NCI-H510A (cell line): Measurements from ENCODE around the gene GC.
"Not testable (repeated sequence)": the region's sequence is repeated elsewhere in the genome, so short reads cannot be mapped to it uniquely, and the experiment has no call there.

Experiments used
- DNase-seq: peaks from one replicate; lab custom pipeline; 2025; lab: John Stamatoyannopoulos, UW

The GC gene

GRCh38 chr4:71783972-71784371 lies at the start of gene GC:
GC (minus strand) TSS chr4:71784079; CDS start chr4:71784018, 61 bp downstream.
- DNase-seq: no peak

- DNase-seq: no peak
Observed at GRCh38 chr4:71833232-71833900, 49.5 kb upstream of the GC start.

- no peak for DNase-seq
Observed at GRCh38 chr4:71832049-71832448, 48.2 kb upstream of the GC start.

- no peak for DNase-seq
Observed at GRCh38 chr4:71830497-71831190, 46.8 kb upstream of the GC start.

GRCh38 chr4:71828470-71828869 lies 44.6 kb upstream of the GC start:
- DNase-seq: no peak

GRCh38 chr4:71827826-71828225 lies 43.9 kb upstream of the GC start:
- no peak for DNase-seq

- no peak for DNase-seq
Observed at GRCh38 chr4:71816676-71817303, 32.9 kb upstream of the GC start.

GRCh38 chr4:71814433-71814832 lies 30.6 kb upstream of the GC start:
- DNase-seq: no peak

GRCh38 chr4:71809805-71810204 lies 25.9 kb upstream of the GC start:
- DNase-seq: not testable (repeated sequence)

- DNase-seq: no peak
Observed at GRCh38 chr4:71807469-71807868, 23.6 kb upstream of the GC start.

GRCh38 chr4:71805230-71805629 lies 21.4 kb upstream of the GC start:
- DNase-seq: not testable (repeated sequence)

GRCh38 chr4:71804017-71804697 lies 20.3 kb upstream of the GC start:
- not testable (repeated sequence) for DNase-seq

GRCh38 chr4:71785959-71786358 lies 2.1 kb upstream of the GC start:
- no peak for DNase-seq

- DNase-seq: no peak
Observed at GRCh38 chr4:71784569-71785197, 804 bp upstream of the GC start.

GRCh38 chr4:71777891-71778290 lies 6.0 kb downstream of the GC start:
- DNase-seq: no peak

GRCh38 chr4:71775449-71775848 lies 8.4 kb downstream of the GC start:
- DNase-seq: no peak

- DNase-seq: no peak
Observed at GRCh38 chr4:71774136-71774535, 9.7 kb downstream of the GC start.

GRCh38 chr4:71773004-71773403 lies 10.9 kb downstream of the GC start:
- no peak for DNase-seq

GRCh38 chr4:71772592-71772991 lies 11.3 kb downstream of the GC start:
- no peak for DNase-seq

- DNase-seq: no peak
Observed at GRCh38 chr4:71771613-71772012, 12.3 kb downstream of the GC start.

GRCh38 chr4:71769434-71769833 lies 14.4 kb downstream of the GC start:
- no peak for DNase-seq

- no peak for DNase-seq
Observed at GRCh38 chr4:71768123-71768522, 15.8 kb downstream of the GC start.
